K562 (cell line): Measurements from ENCODE around the gene SHB. TPM values are rescaled to one million over a fixed set of nuclear protein-coding genes. Genes with fewer than 3 reads are reported as not detected.
A peak's percentile ranks its signal among the peaks of the same experiment; 100 is the strongest.

Source experiments
- CREM ChIP-seq: IDR thresholded peaks from 2 replicates; pipeline ENCODE4 v1.6.1; 2014; ENCODE audit warnings: antibody characterized with exemption, low read depth
- CXXC5 ChIP-seq: fragments of 250-450 bp; sonication (Bioruptor Pico); IDR thresholded peaks from 2 replicates; pipeline ENCODE4 v1.8.0; 2022; ENCODE audit warnings: inconsistent platforms, mild to moderate bottlenecking, moderate library complexity
- ERF ChIP-seq: fragments of 450-650 bp; formaldehyde crosslinking; IDR thresholded peaks from 2 replicates; pipeline ENCODE4 v1.4.0; 2020; ENCODE audit warnings: mild to moderate bottlenecking, mixed read lengths
- RBM25 ChIP-seq: fragments of 200-400 bp; formaldehyde crosslinking; IDR thresholded peaks from 2 replicates; pipeline ENCODE4 v1.6.1; 2018; ENCODE audit warnings: low read length, low read depth, moderate library complexity; ENCODE audit not compliant: severe bottlenecking
- SIN3A ChIP-seq, 2 experiments: fragments of 150-350 bp in 1 of 2; IDR thresholded peaks; 2 replicates each; pipeline ENCODE4 v1.6.1; 2011 to 2016; ENCODE audit warnings: borderline replicate concordance in 2 of 2, low read depth in 2 of 2, low read length in 2 of 2, mild to moderate bottlenecking in 2 of 2, moderate library complexity in 2 of 2; ENCODE audit not compliant: control insufficient read depth in 1 of 2
- SMAD2 ChIP-seq: fragments of 150-350 bp; IDR thresholded peaks from 2 replicates; pipeline ENCODE4 v1.6.1; 2014; ENCODE audit warnings: low read depth, mild to moderate bottlenecking, low read length
- SMARCB1 ChIP-seq: IDR thresholded peaks from 2 replicates; pipeline ENCODE4 v1.6.1; 2011; ENCODE audit warnings: improper control_type of control experiment, low read depth; ENCODE audit not compliant: insufficient read length
- ZEB2 ChIP-seq: fragments of 450-650 bp; IDR thresholded peaks from 2 replicates; pipeline ENCODE4 v1.6.1; 2016
- polyA plus RNA-seq, 8 experiments: library from polyadenylated mRNA; depleted of rRNA in 4 of 8; stranded (reverse) in 5 of 8; unstranded in 3 of 8; fragments of >200 nt; fragmentation: Nextera tagmentation in 2 of 8; fragmentation: Illumina TruSeq in 1 of 8; extraction: Ambion mirVana in 2 of 8; extraction: Trizol in 1 of 8; gene quantifications; 2 replicates each; pipeline versions ENCODE4 v1.2.1 to v1.2.3, GENCODE V29; 2011 to 2014; ENCODE audit warnings: inconsistent platforms in 1 of 8, missing spikeins in 1 of 8
- total RNA-seq, 7 experiments: library from RNA; depleted of rRNA in 6 of 7; stranded (reverse); fragments of >200 nt in 6 of 7; fragmentation: Illumina TruSeq in 2 of 7; extraction: Trizol in 2 of 7; gene quantifications; 2 replicates each; pipeline versions ENCODE4 v1.2.1 to v1.2.3, GENCODE V29; 2011 to 2021; ENCODE audit warnings: low replicate concordance in 1 of 7
- TF ChIP-seq, protein P1 (sequence below): fragments of 450-650 bp; formaldehyde crosslinking; conservative IDR thresholded peaks from 2 replicates; pipeline ENCODE4 v1.4.0; 2022; ENCODE audit warnings: mild to moderate bottlenecking, missing genetic modification characterization
- TF ChIP-seq, protein P2 (sequence below): fragments of 450-650 bp; IDR thresholded peaks from 2 replicates; pipeline ENCODE4 v1.6.1; 2014; ENCODE audit warnings: low read depth, mild to moderate bottlenecking, moderate library complexity, borderline replicate concordance
- TF ChIP-seq, protein P3 (sequence below), 2 experiments: fragments of 450-650 bp; formaldehyde crosslinking in 1 of 2; IDR thresholded peaks; 2 replicates each; pipeline versions ENCODE4 v1.4.0 to v1.6.1; 2014 to 2020; ENCODE audit warnings: mild to moderate bottlenecking in 2 of 2, borderline replicate concordance in 1 of 2, low read depth in 1 of 2
- TF ChIP-seq, protein P4 (sequence below), 2 experiments: fragments of 450-650 bp; conservative IDR thresholded peaks; 2 replicates each; pipeline ENCODE4 v1.6.1; 2017; ENCODE audit warnings: mild to moderate bottlenecking in 2 of 2, moderate library complexity in 2 of 2

The SHB gene
- total and polyA plus RNA-seq, 9 of the 15 experiments (the other 6 are each of a cell fraction or from before 2014, with no cell fraction given), result 0.78 to 16.0 (median 5.3) TPM

DNA sequence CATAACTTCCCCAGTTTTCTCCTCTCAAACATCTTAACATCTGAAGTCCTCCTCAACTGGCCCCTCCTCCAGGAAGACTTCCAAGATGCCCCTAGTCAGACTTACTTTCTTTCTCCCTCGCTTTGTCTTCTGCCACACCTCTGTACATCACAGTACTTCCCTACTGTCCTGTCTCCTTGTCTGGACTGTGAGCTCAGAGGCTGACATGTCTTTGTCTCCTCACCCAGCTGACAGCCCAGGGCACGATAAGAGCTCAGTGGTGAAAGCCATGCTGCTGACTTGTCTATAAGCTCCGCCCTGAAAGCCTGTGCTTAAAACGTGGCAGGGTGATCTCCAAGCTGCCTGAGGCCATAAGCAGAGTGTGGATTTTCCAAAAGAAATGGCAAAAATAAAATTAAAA, 132.1 kb downstream of the SHB start (continued):
- TF ChIP-seq, protein P1, sequence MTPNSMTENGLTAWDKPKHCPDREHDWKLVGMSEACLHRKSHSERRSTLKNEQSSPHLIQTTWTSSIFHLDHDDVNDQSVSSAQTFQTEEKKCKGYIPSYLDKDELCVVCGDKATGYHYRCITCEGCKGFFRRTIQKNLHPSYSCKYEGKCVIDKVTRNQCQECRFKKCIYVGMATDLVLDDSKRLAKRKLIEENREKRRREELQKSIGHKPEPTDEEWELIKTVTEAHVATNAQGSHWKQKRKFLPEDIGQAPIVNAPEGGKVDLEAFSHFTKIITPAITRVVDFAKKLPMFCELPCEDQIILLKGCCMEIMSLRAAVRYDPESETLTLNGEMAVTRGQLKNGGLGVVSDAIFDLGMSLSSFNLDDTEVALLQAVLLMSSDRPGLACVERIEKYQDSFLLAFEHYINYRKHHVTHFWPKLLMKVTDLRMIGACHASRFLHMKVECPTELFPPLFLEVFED (CRISPR knock-in tag), result no peak; the same call in 1 of the 2 replicates
- TF ChIP-seq, protein P2, sequence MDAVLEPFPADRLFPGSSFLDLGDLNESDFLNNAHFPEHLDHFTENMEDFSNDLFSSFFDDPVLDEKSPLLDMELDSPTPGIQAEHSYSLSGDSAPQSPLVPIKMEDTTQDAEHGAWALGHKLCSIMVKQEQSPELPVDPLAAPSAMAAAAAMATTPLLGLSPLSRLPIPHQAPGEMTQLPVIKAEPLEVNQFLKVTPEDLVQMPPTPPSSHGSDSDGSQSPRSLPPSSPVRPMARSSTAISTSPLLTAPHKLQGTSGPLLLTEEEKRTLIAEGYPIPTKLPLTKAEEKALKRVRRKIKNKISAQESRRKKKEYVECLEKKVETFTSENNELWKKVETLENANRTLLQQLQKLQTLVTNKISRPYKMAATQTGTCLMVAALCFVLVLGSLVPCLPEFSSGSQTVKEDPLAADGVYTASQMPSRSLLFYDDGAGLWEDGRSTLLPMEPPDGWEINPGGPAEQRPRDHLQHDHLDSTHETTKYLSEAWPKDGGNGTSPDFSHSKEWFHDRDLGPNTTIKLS, result peak; percentile 90; the same call in 1 of the 2 replicates
- TF ChIP-seq SMARCB1, result no peak
- TF ChIP-seq, protein P3, sequence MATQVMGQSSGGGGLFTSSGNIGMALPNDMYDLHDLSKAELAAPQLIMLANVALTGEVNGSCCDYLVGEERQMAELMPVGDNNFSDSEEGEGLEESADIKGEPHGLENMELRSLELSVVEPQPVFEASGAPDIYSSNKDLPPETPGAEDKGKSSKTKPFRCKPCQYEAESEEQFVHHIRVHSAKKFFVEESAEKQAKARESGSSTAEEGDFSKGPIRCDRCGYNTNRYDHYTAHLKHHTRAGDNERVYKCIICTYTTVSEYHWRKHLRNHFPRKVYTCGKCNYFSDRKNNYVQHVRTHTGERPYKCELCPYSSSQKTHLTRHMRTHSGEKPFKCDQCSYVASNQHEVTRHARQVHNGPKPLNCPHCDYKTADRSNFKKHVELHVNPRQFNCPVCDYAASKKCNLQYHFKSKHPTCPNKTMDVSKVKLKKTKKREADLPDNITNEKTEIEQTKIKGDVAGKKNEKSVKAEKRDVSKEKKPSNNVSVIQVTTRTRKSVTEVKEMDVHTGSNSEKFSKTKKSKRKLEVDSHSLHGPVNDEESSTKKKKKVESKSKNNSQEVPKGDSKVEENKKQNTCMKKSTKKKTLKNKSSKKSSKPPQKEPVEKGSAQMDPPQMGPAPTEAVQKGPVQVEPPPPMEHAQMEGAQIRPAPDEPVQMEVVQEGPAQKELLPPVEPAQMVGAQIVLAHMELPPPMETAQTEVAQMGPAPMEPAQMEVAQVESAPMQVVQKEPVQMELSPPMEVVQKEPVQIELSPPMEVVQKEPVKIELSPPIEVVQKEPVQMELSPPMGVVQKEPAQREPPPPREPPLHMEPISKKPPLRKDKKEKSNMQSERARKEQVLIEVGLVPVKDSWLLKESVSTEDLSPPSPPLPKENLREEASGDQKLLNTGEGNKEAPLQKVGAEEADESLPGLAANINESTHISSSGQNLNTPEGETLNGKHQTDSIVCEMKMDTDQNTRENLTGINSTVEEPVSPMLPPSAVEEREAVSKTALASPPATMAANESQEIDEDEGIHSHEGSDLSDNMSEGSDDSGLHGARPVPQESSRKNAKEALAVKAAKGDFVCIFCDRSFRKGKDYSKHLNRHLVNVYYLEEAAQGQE (IDR thresholded peaks at IDR 0.05; ENCODE audit: borderline replicate concordance), result no peak
- TF ChIP-seq, protein P3 (CRISPR knock-in tag; IDR thresholded peaks at IDR 0.05; ENCODE audit: low read depth), result no peak
- TF ChIP-seq SIN3A (IDR thresholded peaks at IDR 0.05; ENCODE audit: borderline replicate concordance in 2 of 2, control insufficient read depth in 1 of 2, low read depth in 2 of 2, low read length in 2 of 2), result peak; percentile 93 to 95; a peak in 3 of 4 replicates
- TF ChIP-seq SMAD2, result no peak
- no peak for TF ChIP-seq CXXC5
- peak; percentile 76 for TF ChIP-seq CREM
- TF ChIP-seq, protein P4, sequence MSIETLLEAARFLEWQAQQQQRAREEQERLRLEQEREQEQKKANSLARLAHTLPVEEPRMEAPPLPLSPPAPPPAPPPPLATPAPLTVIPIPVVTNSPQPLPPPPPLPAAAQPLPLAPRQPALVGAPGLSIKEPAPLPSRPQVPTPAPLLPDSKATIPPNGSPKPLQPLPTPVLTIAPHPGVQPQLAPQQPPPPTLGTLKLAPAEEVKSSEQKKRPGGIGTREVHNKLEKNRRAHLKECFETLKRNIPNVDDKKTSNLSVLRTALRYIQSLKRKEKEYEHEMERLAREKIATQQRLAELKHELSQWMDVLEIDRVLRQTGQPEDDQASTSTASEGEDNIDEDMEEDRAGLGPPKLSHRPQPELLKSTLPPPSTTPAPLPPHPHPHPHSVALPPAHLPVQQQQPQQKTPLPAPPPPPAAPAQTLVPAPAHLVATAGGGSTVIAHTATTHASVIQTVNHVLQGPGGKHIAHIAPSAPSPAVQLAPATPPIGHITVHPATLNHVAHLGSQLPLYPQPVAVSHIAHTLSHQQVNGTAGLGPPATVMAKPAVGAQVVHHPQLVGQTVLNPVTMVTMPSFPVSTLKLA (conservative IDR thresholded peaks at IDR 0.05), result peak; percentile 88 to 96
- TF ChIP-seq ZEB2, result peak; percentile 91
- TF ChIP-seq ERF (CRISPR knock-in tag), result no peak
- no peak for TF ChIP-seq RBM25
